NCI-H1417 (cell line): ENCODE results near the gene LHX4.

Source experiments
- DNase-seq, 3 experiments: peaks; one replicate each; lab custom pipeline; 2025; lab: John Stamatoyannopoulos, UW

LHX4 gene

GRCh38 chr1:180299479-180300221 lies 69.6 kb downstream of the LHX4 start:
- DNase-seq, result no peak

- no peak for DNase-seq
Measured at GRCh38 chr1:180301135-180301742, 71.2 kb downstream of the LHX4 start.

- DNase-seq, result no peak
Measured at GRCh38 chr1:180309338-180309737, 79.3 kb downstream of the LHX4 start.

- no peak for DNase-seq
Measured at GRCh38 chr1:180310095-180310494, 80.0 kb downstream of the LHX4 start.

GRCh38 chr1:180311011-180311730 lies 81.1 kb downstream of the LHX4 start:
- DNase-seq, result no peak

- DNase-seq, result no peak
Measured at GRCh38 chr1:180312926-180313325, 82.9 kb downstream of the LHX4 start.

- DNase-seq, result no peak
Measured at GRCh38 chr1:180327089-180327488, 97.0 kb downstream of the LHX4 start.
